Measurements from ENCODE around the gene LY6G6D.
"Not testable (repeated sequence)": the region's sequence is repeated elsewhere in the genome, so short reads cannot be mapped to it uniquely, and the experiment has no call there.

LY6G6D gene

GRCh38 chr6:31690231-31691077 is 24.7 kb upstream of the LY6G6D start:
- peak in 34 of 42 donors; percentile 12 to 79 (median 54) for DNase-seq
- intact Hi-C loops (cut with DNase I): no loop called here

- intact Hi-C loops (cut with DNase I): no loop called here
Measured at GRCh38 chr6:31691078-31691463, 24.1 kb upstream of the LY6G6D start.

GRCh38 chr6:31691564-31692108 is 23.5 kb upstream of the LY6G6D start:
- intact Hi-C loops (cut with DNase I): no loop called here
- DNase-seq: no peak

More at GRCh38 chr6:31691078-31691463, 24.1 kb upstream of the LY6G6D start:
- DNase-seq: no peak

- DNase-seq: peak in 21 of 42 donors; percentile 11 to 78 (median 39)
- intact Hi-C loops (cut with DNase I): no loop called here
Measured at GRCh38 chr6:31692353-31692752, 22.8 kb upstream of the LY6G6D start.

- intact Hi-C loops (cut with DNase I): no loop called here
- no peak for DNase-seq
Measured at GRCh38 chr6:31692886-31693285, 22.3 kb upstream of the LY6G6D start.

GRCh38 chr6:31693535-31693934 is 21.6 kb upstream of the LY6G6D start:
- intact Hi-C loops (cut with DNase I): no loop called here
- DNase-seq: no peak

GRCh38 chr6:31697555-31697954 is 17.6 kb upstream of the LY6G6D start:
- no peak for DNase-seq
- intact Hi-C loops (cut with DNase I): no loop called here

- intact Hi-C loops (cut with DNase I): no loop called here
Measured at GRCh38 chr6:31700740-31701401, 14.3 kb upstream of the LY6G6D start.

GRCh38 chr6:31701666-31702404 is 13.3 kb upstream of the LY6G6D start:
- intact Hi-C loops (cut with DNase I): no loop called here
- no peak for DNase-seq

More at GRCh38 chr6:31700740-31701401, 14.3 kb upstream of the LY6G6D start:
- no peak for DNase-seq

GRCh38 chr6:31702405-31702818 is 12.7 kb upstream of the LY6G6D start:
- peak in 3 of 42 donors; percentile 26 to 50 (median 39) for DNase-seq
- intact Hi-C loops (cut with DNase I): no loop called here

- DNase-seq: peak; percentile 97 to 100 (median 99)
- intact Hi-C loops (cut with DNase I): no loop called here
Measured at GRCh38 chr6:31702819-31703716, 12.1 kb upstream of the LY6G6D start, which contains the start of gene ABHD16A. Gene ABHD16A (minus strand): TSS chr6:31703324. CDS start chr6:31703281, 43 bp downstream.

GRCh38 chr6:31705931-31706330 is 9.2 kb upstream of the LY6G6D start:
- no peak for DNase-seq
- intact Hi-C loops (cut with DNase I): no loop called here

- no peak for DNase-seq
- intact Hi-C loops (cut with DNase I): no loop called here
Measured at GRCh38 chr6:31706599-31706998, 8.5 kb upstream of the LY6G6D start, which contains the start of gene LY6G6F. Gene LY6G6F (plus strand): TSS chr6:31706866. CDS start chr6:31706907, 41 bp downstream.

GRCh38 chr6:31707701-31708100 is 7.4 kb upstream of the LY6G6D start:
- DNase-seq: no peak
- intact Hi-C loops (cut with DNase I): no loop called here

GRCh38 chr6:31708224-31708623 is 6.9 kb upstream of the LY6G6D start:
- intact Hi-C loops (cut with DNase I): no loop called here
- DNase-seq: no peak

GRCh38 chr6:31709157-31709556 is 6.0 kb upstream of the LY6G6D start:
- intact Hi-C loops (cut with DNase I); DNase-seq: not testable (repeated sequence)

- DNase-seq: no peak
- intact Hi-C loops (cut with DNase I): no loop called here
Measured at GRCh38 chr6:31710523-31711219, 4.5 kb upstream of the LY6G6D start.

GRCh38 chr6:31711233-31711632 is 3.9 kb upstream of the LY6G6D start:
- no peak for DNase-seq
- intact Hi-C loops (cut with DNase I): no loop called here
